Type B pancreatic cell (in vitro differentiated cells): ENCODE results near the gene DYRK4. TPM values are rescaled to one million over a fixed set of nuclear protein-coding genes. Genes with fewer than 3 reads are reported as not detected.
A peak's percentile ranks its signal among the peaks of the same experiment; 100 is the strongest.

Experiments
- DNase-seq: peaks from one replicate; pipeline ENCODE4 v3.0.0; 2021; ENCODE audit warnings: mixed read lengths; ENCODE audit not compliant: unreplicated experiment; ENCODE audit errors: extremely low spot score
- H3K27ac Mint-ChIP-seq: 2 replicates; pipeline ENCODE4 v1.8.0; 2021; ENCODE audit warnings: mild to moderate bottlenecking, mixed read lengths
- H3K27me3 Mint-ChIP-seq: 2 replicates; pipeline ENCODE4 v1.8.0; 2021; ENCODE audit warnings: mixed read lengths
- H3K36me3 Mint-ChIP-seq: 2 replicates; pipeline ENCODE4 v1.8.0; 2021; ENCODE audit warnings: mixed read lengths
- H3K4me1 Mint-ChIP-seq: one replicate; pipeline ENCODE4 v1.8.0; 2021; ENCODE audit warnings: mixed read lengths; ENCODE audit not compliant: unreplicated experiment
- H3K4me3 Mint-ChIP-seq: 2 replicates; pipeline ENCODE4 v1.8.0; 2021; ENCODE audit warnings: mild to moderate bottlenecking, mixed read lengths
- H3K9me3 Mint-ChIP-seq: 2 replicates; pipeline ENCODE4 v1.8.0; 2021; ENCODE audit warnings: mixed read lengths
- CTCF ChIP-seq: fragments of 200-600 bp; sonication (generic); conservative IDR thresholded peaks from 2 replicates; pipeline ENCODE4 v1.5.0; 2021; ENCODE audit warnings: antibody characterized with exemption, mild to moderate bottlenecking
- total RNA-seq: library from RNA; stranded (reverse); gene quantifications from 2 replicates; pipeline ENCODE4 v1.2.1, GENCODE V29; 2021; ENCODE audit warnings: low replicate concordance

The DYRK4 gene
- total RNA-seq, 1 donor from 2014 or later: 31.6 TPM

GRCh38 chr12:4626543-4626942, 64.5 kb downstream of the DYRK4 start:
- no peak for DNase-seq
- no peak overlapping the region for H3K4me3 Mint-ChIP-seq
- H3K9me3 Mint-ChIP-seq: no peaks in the 10 kb centered on the region
- no peaks in the 10 kb centered on the region for H3K4me1 Mint-ChIP-seq
- no peak overlapping the region for H3K27ac Mint-ChIP-seq
- peaks cover 85% of the 10 kb centered on the region for H3K27me3 Mint-ChIP-seq
- TF ChIP-seq CTCF: no peak
- no peaks in the 10 kb centered on the region for H3K36me3 Mint-ChIP-seq

DNA sequence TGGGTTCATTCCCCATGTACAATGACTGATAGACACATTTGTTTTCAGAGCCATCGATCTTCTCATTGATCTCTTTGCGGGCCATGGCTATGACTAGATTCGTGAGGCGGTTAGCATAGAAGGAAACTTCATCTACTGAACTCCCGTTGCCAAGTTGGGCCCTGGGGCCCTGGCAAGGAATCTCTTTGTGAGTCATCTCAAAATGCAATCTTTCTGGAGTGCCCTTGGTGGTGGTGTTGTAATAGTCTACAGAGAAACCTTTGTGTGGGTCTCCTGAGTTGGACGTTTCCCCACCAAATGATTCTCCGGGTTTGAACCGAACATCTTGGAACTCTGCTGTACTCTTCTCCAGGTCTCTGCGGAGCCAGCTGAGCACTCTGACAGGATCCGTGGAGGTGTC, 66.4 kb downstream of the DYRK4 start:
- peaks cover 74% of the 10 kb centered on the region for H3K27me3 Mint-ChIP-seq
- TF ChIP-seq CTCF: no peak
- peaks cover 5% of the 10 kb centered on the region for H3K36me3 Mint-ChIP-seq
- H3K27ac Mint-ChIP-seq: no peak overlapping the region
- no peaks in the 10 kb centered on the region for H3K9me3 Mint-ChIP-seq
- H3K4me1 Mint-ChIP-seq: no peaks in the 10 kb centered on the region
- DNase-seq: no peak
- no peak overlapping the region for H3K4me3 Mint-ChIP-seq

DNA sequence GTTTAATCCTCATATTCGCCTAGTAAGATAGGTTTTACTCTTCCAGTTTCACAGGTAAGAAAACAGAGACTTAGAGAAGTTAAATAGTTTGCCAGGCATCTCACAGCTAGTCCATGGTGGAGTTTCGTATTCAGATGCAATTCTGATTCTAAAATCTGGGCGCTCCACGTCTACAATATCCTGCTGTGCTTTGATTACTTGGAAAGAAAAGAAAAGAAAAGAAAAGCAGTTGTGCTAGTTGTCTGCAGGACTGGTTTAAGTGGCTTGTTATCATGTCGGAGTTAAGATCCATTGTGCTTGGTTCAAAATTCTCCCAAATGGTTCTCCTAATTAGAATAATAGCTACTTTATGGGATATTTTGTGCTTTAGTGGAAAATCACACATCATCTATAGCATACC, 68.3 kb downstream of the DYRK4 start:
- no peak overlapping the region for H3K27ac Mint-ChIP-seq

GRCh38 chr12:4643747-4644146, 81.7 kb downstream of the DYRK4 start:
- H3K27me3 Mint-ChIP-seq: peaks cover 13% of the 10 kb centered on the region
- H3K36me3 Mint-ChIP-seq: no peaks in the 10 kb centered on the region
- no peak for DNase-seq
- no peak overlapping the region for H3K4me3 Mint-ChIP-seq
- H3K27ac Mint-ChIP-seq: no peak overlapping the region
- H3K4me1 Mint-ChIP-seq: no peaks in the 10 kb centered on the region
- no peaks in the 10 kb centered on the region for H3K9me3 Mint-ChIP-seq
- TF ChIP-seq CTCF: no peak

More for the DNA sequence above, 68.3 kb downstream of the DYRK4 start:
- H3K27me3 Mint-ChIP-seq: peaks cover 62% of the 10 kb centered on the region
- no peaks in the 10 kb centered on the region for H3K9me3 Mint-ChIP-seq
- H3K36me3 Mint-ChIP-seq: peaks cover 10% of the 10 kb centered on the region
- TF ChIP-seq CTCF: no peak
- no peak for DNase-seq
- no peaks in the 10 kb centered on the region for H3K4me1 Mint-ChIP-seq
- no peak overlapping the region for H3K4me3 Mint-ChIP-seq

- H3K27ac Mint-ChIP-seq: no peak overlapping the region
- H3K36me3 Mint-ChIP-seq: no peaks in the 10 kb centered on the region
- no peak for TF ChIP-seq CTCF
- no peak overlapping the region for H3K4me3 Mint-ChIP-seq
- H3K4me1 Mint-ChIP-seq: no peaks in the 10 kb centered on the region
- no peaks in the 10 kb centered on the region for H3K9me3 Mint-ChIP-seq
- peaks cover 9% of the 10 kb centered on the region for H3K27me3 Mint-ChIP-seq
- no peak for DNase-seq
These were observed 83.0 kb downstream of the DYRK4 start for GRCh38 chr12:4645023-4645422.

DNA sequence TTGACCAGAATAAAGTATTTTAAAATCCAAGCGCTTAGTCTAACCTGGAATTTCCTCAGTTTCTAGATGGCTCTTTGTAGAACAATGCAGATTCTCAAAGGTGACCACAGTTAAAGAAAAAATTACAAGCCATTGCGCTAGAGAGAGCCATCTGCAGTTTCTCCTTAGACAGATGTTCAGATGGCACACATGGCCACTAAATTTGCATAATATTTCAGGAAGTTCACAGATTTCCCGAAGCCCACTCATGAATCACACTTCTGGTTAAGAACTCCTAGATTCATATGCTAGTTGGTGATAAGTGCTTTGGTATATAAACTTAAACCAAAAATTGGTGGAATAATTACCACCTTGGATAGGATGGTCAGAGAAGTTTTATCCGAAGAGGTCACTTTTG, 86.1 kb downstream of the DYRK4 start:
- no peaks in the 10 kb centered on the region for H3K9me3 Mint-ChIP-seq
- H3K27ac Mint-ChIP-seq: peak overlapping the region; percentile 100
- no peak for TF ChIP-seq CTCF
- H3K36me3 Mint-ChIP-seq: peaks cover 5% of the 10 kb centered on the region
- peak overlapping the region; percentile 98 for H3K4me3 Mint-ChIP-seq
- no peak for DNase-seq
- no peaks in the 10 kb centered on the region for H3K4me1 Mint-ChIP-seq
- peaks cover 5% of the 10 kb centered on the region for H3K27me3 Mint-ChIP-seq
